Measurements from ENCODE around the gene APOL5. TPM values are rescaled to one million over a fixed set of nuclear protein-coding genes. Genes with fewer than 3 reads are reported as not detected.
"Not testable (repeated sequence)": the region's sequence is repeated elsewhere in the genome, so short reads cannot be mapped to it uniquely, and the experiment has no call there.

The APOL5 gene
- total RNA-seq, result not detected
- not detected for polyA plus RNA-seq

- Histone ChIP-seq H3K4me3 (ENCODE audit: low read length in 2 of 2) (no peak within 1 kb of the TSS), H3K9me3 (ENCODE audit: control insufficient read depth in 1 of 2, low read length in 2 of 2) (no peaks in the 10 kb centered on the region), H3K36me3 (ENCODE audit: insufficient read depth, low read length) (no peaks in the 10 kb centered on the region), H3K27ac (ENCODE audit: low read depth, low read length) (no peak within 1 kb of the TSS), H3K4me1 (ENCODE audit: insufficient read depth, low read length) (no peaks in the 10 kb centered on the region), H3K27me3 (ENCODE audit: insufficient read depth, low read length) (no peaks in the 10 kb centered on the region)
- intact Hi-C loops (cut with micrococcal nuclease), result no loop called here
- H3K27me3 Mint-ChIP-seq, result peaks cover 14 to 22% of the 10 kb centered on the region in 2 donors
- DNase-seq, result no peak
- ChIA-PET CTCF (ENCODE audit: partially characterized antibody) (no interaction called here), POLR2A (ENCODE audit: partially characterized antibody) (no interaction called here)
- no peak within 1 kb of the TSS for H3K27ac Mint-ChIP-seq
- peaks cover 2 to 13% (median 7%) of the 10 kb centered on the region in 8 donors for H3K9me3 Mint-ChIP-seq
- no peaks in the 10 kb centered on the region for H3K4me1 Mint-ChIP-seq
- H3K4me3 Mint-ChIP-seq, result no peak within 1 kb of the TSS
- H3K36me3 Mint-ChIP-seq, result peaks cover 1 to 4% of the 10 kb centered on the region in 2 donors
These were observed at the start of gene APOL5 for GRCh38 chr22:35717572-35717971. Gene APOL5, plus strand, starts transcription at chr22:35717872. Its CDS starts 0 bp downstream, at chr22:35717872.

GRCh38 chr22:35674335-35674734, 43.3 kb upstream of the APOL5 start:
- Mint-ChIP-seq H3K36me3 (peaks cover 8 to 13% of the 10 kb centered on the region in 2 donors), H3K4me3 (no peak overlapping the region), H3K9me3 (peaks cover 4 to 35% (median 15%) of the 10 kb centered on the region in 8 donors), H3K4me1 (peaks cover 0 to 2% (median 0%) of the 10 kb centered on the region in 4 donors), H3K27me3 (no peaks in the 10 kb centered on the region), H3K27ac (peak overlapping the region in 1 of 7 donors; percentile 9)
- Histone ChIP-seq H3K4me1 (ENCODE audit: insufficient read depth, low read length) (no peaks in the 10 kb centered on the region), H3K9me3 (ENCODE audit: control insufficient read depth in 1 of 2, low read length in 2 of 2) (no peaks in the 10 kb centered on the region), H3K27me3 (ENCODE audit: insufficient read depth, low read length) (no peaks in the 10 kb centered on the region), H3K4me3 (ENCODE audit: low read length in 2 of 2) (no peak overlapping the region), H3K27ac (ENCODE audit: low read depth, low read length) (no peak overlapping the region), H3K36me3 (ENCODE audit: insufficient read depth, low read length) (no peaks in the 10 kb centered on the region)
- intact Hi-C loops (cut with micrococcal nuclease), result no loop called here
- ChIA-PET CTCF (ENCODE audit: partially characterized antibody) (no interaction called here), POLR2A (ENCODE audit: partially characterized antibody) (no interaction called here)
- no peak for DNase-seq

- DNase-seq; H3K4me1 Mint-ChIP-seq; CTCF ChIA-PET (ENCODE audit: partially characterized antibody); intact Hi-C loops (cut with micrococcal nuclease); H3K27ac Mint-ChIP-seq; H3K27me3 ChIP-seq (ENCODE audit: insufficient read depth, low read length); H3K4me1 ChIP-seq (ENCODE audit: insufficient read depth, low read length); H3K9me3 ChIP-seq (ENCODE audit: control insufficient read depth in 1 of 2, low read length in 2 of 2); H3K36me3 ChIP-seq (ENCODE audit: insufficient read depth, low read length); H3K27ac ChIP-seq (ENCODE audit: low read depth, low read length); POLR2A ChIA-PET (ENCODE audit: partially characterized antibody); H3K27me3 Mint-ChIP-seq; H3K4me3 ChIP-seq (ENCODE audit: low read length in 2 of 2); H3K4me3 Mint-ChIP-seq: not testable (repeated sequence)
- peaks cover 8 to 13% of the 10 kb centered on the region in 2 donors for H3K36me3 Mint-ChIP-seq
- peaks cover 4 to 35% (median 14%) of the 10 kb centered on the region in 8 donors for H3K9me3 Mint-ChIP-seq
These were observed 41.6 kb upstream of the APOL5 start for GRCh38 chr22:35676065-35676464.

GRCh38 chr22:35677460-35678187, 40.0 kb upstream of the APOL5 start:
- Histone ChIP-seq H3K36me3 (ENCODE audit: insufficient read depth, low read length) (no peaks in the 10 kb centered on the region), H3K4me3 (ENCODE audit: low read length in 2 of 2) (no peak overlapping the region), H3K27me3 (ENCODE audit: insufficient read depth, low read length) (no peaks in the 10 kb centered on the region), H3K9me3 (ENCODE audit: control insufficient read depth in 1 of 2, low read length in 2 of 2) (no peaks in the 10 kb centered on the region), H3K4me1 (ENCODE audit: insufficient read depth, low read length) (no peaks in the 10 kb centered on the region), H3K27ac (ENCODE audit: low read depth, low read length) (no peak overlapping the region)
- H3K27ac Mint-ChIP-seq, result peak overlapping the region in 1 of 7 donors; percentile 27
- no peak overlapping the region for H3K4me3 Mint-ChIP-seq
- ChIA-PET POLR2A (ENCODE audit: partially characterized antibody) (interaction anchor here (1.2 kb wide), 2 partner anchors 17 to 29 kb away, joined by 3 read pairs; partner anchors contain the start of gene APOL6), CTCF (ENCODE audit: partially characterized antibody) (interaction anchor here (0.7 to 1.4 kb wide), 3 partner anchors 13 to 94 kb away, joined by 3 to 4 read pairs (median 3); no protein-coding TSS in a partner anchor)
- DNase-seq, result no peak
- H3K9me3 Mint-ChIP-seq, result peaks cover 4 to 28% (median 15%) of the 10 kb centered on the region in 8 donors
- peaks cover 8 to 13% of the 10 kb centered on the region in 2 donors for H3K36me3 Mint-ChIP-seq
- H3K27me3 Mint-ChIP-seq, result no peaks in the 10 kb centered on the region
- peaks cover 0 to 3% (median under 1%) of the 10 kb centered on the region in 4 donors for H3K4me1 Mint-ChIP-seq
- intact Hi-C loops (cut with micrococcal nuclease), result no loop called here

- no peak for DNase-seq
- Mint-ChIP-seq H3K4me1 (peaks cover 0 to 3% (median under 1%) of the 10 kb centered on the region in 4 donors), H3K4me3 (no peak overlapping the region), H3K9me3 (peaks cover 2 to 20% (median 15%) of the 10 kb centered on the region in 8 donors), H3K36me3 (peaks cover 6 to 13% of the 10 kb centered on the region in 2 donors), H3K27me3 (peaks cover 0 to 2% of the 10 kb centered on the region in 2 donors), H3K27ac (no peak overlapping the region)
- ChIA-PET CTCF (ENCODE audit: partially characterized antibody) (interaction anchor here (0.7 kb wide), 1 partner anchor 16 kb away, joined by 3 read pairs; no protein-coding TSS in a partner anchor), POLR2A (ENCODE audit: partially characterized antibody) (no interaction called here)
- Histone ChIP-seq H3K27me3 (ENCODE audit: insufficient read depth, low read length) (no peaks in the 10 kb centered on the region), H3K27ac (ENCODE audit: low read depth, low read length) (no peak overlapping the region), H3K4me1 (ENCODE audit: insufficient read depth, low read length) (no peaks in the 10 kb centered on the region), H3K9me3 (ENCODE audit: control insufficient read depth in 1 of 2, low read length in 2 of 2) (no peaks in the 10 kb centered on the region), H3K4me3 (ENCODE audit: low read length in 2 of 2) (no peak overlapping the region), H3K36me3 (ENCODE audit: insufficient read depth, low read length) (no peaks in the 10 kb centered on the region)
- intact Hi-C loops (cut with micrococcal nuclease), result no loop called here
These were observed 38.8 kb upstream of the APOL5 start for GRCh38 chr22:35678836-35679235.

- H3K36me3 ChIP-seq (ENCODE audit: insufficient read depth, low read length); H3K27ac ChIP-seq (ENCODE audit: low read depth, low read length); CTCF ChIA-PET (ENCODE audit: partially characterized antibody); H3K4me1 Mint-ChIP-seq; H3K27ac Mint-ChIP-seq; H3K27me3 Mint-ChIP-seq; H3K4me3 ChIP-seq (ENCODE audit: low read length in 2 of 2); H3K4me3 Mint-ChIP-seq; H3K4me1 ChIP-seq (ENCODE audit: insufficient read depth, low read length); POLR2A ChIA-PET (ENCODE audit: partially characterized antibody); H3K27me3 ChIP-seq (ENCODE audit: insufficient read depth, low read length); H3K9me3 ChIP-seq (ENCODE audit: control insufficient read depth in 1 of 2, low read length in 2 of 2); intact Hi-C loops (cut with micrococcal nuclease): not testable (repeated sequence)
- DNase-seq, result peak in 1 of 5 donors; percentile 48
- Mint-ChIP-seq H3K36me3 (peaks cover 6 to 13% of the 10 kb centered on the region in 2 donors), H3K9me3 (peaks cover 2 to 20% (median 14%) of the 10 kb centered on the region in 8 donors)
These were observed 38.2 kb upstream of the APOL5 start for GRCh38 chr22:35679492-35679891.

GRCh38 chr22:35681454-35682052, 36.1 kb upstream of the APOL5 start:
- Histone ChIP-seq H3K27me3 (ENCODE audit: insufficient read depth, low read length) (no peaks in the 10 kb centered on the region), H3K36me3 (ENCODE audit: insufficient read depth, low read length) (no peaks in the 10 kb centered on the region), H3K27ac (ENCODE audit: low read depth, low read length) (no peak overlapping the region), H3K4me1 (ENCODE audit: insufficient read depth, low read length) (no peaks in the 10 kb centered on the region), H3K9me3 (ENCODE audit: control insufficient read depth in 1 of 2, low read length in 2 of 2) (no peaks in the 10 kb centered on the region), H3K4me3 (ENCODE audit: low read length in 2 of 2) (no peak overlapping the region)
- H3K9me3 Mint-ChIP-seq, result peaks cover 0 to 11% (median 4%) of the 10 kb centered on the region in 8 donors
- no peak for DNase-seq
- H3K4me3 Mint-ChIP-seq, result no peak overlapping the region
- H3K27ac Mint-ChIP-seq, result no peak overlapping the region
- intact Hi-C loops (cut with micrococcal nuclease), result no loop called here
- peaks cover 0 to 3% (median 1%) of the 10 kb centered on the region in 4 donors for H3K4me1 Mint-ChIP-seq
- CTCF ChIA-PET (ENCODE audit: partially characterized antibody), result no interaction called here
- peaks cover 0 to 3% of the 10 kb centered on the region in 2 donors for H3K36me3 Mint-ChIP-seq
- H3K27me3 Mint-ChIP-seq, result peaks cover 0 to 2% of the 10 kb centered on the region in 2 donors
- POLR2A ChIA-PET (ENCODE audit: partially characterized antibody), result interaction anchor here (0.7 kb wide), 1 partner anchor 23 kb away, joined by 3 read pairs; no protein-coding TSS in a partner anchor

Measured in CD4-positive, alpha-beta memory T cell (primary cell).